Fibroblast of skin of back (primary cell): ENCODE measurements around the gene NCK2.

ENCODE experiments used
- DNase-seq: peaks from one replicate; pipeline ENCODE4 v3.0.0-alpha.2; 2013

NCK2 gene

DNA sequence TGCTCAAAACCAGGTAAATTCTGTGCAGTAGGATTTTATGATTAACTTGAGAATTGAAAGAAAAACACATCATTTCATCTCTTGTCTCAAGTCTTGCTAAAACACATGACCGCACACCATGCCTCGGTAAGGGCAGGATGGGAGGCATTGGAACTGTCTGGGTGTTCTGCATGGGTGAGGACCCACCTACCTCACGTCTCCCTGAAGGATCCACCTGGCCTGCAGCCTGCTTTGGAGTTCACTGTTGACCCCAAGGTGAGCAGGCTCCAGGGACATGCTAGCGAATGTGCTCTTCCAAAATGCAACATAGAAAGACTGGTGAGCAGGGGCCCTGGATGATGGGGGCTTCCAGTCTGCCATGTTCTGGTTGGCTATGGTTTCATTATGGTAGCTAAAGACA is 131.5 kb downstream of the NCK2 start:
- no peak for DNase-seq

DNA sequence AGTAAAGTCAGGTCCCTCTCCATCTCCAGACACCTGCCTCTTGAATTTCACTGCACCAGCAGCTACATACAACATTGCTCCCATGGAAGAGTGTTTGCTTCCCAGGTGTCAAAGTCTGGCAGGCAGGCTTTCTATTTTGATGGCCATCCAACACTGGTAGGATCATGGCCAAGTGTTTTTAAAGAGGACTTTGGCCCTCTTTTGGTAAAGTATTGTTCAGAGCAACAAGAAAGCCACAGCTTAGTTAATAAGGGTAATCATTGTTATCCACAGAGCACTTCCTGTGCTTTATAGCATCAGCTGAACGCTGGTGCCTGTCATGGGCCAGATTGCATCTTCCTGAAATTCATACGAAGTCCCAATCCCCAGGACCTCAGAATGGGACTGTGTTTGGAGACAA is 133.2 kb downstream of the NCK2 start:
- DNase-seq, result no peak

DNA sequence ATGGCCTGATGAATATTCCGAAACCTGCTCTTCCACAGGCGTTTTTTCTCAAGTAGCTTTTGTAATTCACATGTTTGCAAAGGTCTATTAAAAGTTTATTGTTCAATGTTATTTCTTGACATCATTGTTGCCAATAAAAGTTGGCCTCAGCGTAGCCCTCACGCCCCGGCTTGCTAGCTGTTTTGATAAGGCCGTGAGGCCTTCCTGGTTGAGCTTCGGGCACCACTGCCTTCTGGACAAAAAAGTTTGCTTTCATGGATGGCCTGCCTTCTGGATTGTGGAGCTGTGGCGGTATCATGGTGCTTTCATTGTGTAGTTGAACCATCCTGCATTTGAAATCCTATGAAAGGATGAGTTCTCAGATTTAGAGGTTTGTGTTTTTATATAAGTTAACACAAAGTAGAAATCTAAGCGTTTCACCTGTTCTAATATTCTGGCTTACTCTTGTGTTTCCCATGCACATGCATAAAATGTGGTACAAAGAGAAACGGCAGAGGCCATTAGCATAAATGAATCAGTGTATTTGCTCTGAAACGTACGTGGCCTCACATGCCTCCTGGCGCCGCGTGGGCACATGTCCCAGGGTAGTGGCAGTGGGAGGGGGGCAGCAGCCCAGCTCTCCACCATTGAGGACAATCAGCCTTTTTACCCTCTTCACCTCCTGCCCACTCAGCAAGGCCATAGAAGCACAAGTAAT is 134.5 kb downstream of the NCK2 start:
- DNase-seq, result no peak

DNA sequence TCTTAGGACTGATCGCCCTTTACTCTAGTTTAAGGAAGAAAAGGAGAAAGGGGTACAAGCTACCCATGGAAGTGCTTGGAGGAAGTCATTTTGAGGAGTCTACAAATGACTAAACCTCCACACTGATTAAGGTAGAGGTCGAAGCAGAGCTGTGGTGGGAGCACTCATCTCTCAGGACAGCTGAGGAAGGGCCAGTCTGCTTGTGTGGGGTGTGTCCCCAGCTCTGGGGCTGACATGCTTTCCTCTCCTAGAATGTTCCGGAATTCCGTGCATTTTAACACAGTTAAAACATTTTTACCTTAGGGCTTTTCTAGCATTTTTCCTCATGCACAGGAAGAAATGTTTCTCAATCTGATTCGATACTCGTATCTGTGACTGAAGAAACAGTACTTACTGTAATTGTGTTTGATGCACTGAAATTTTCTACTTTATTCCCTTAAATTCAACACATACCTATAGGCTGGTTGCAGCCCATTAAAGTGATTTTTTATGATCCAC is 135.1 kb downstream of the NCK2 start:
- no peak for DNase-seq

DNA sequence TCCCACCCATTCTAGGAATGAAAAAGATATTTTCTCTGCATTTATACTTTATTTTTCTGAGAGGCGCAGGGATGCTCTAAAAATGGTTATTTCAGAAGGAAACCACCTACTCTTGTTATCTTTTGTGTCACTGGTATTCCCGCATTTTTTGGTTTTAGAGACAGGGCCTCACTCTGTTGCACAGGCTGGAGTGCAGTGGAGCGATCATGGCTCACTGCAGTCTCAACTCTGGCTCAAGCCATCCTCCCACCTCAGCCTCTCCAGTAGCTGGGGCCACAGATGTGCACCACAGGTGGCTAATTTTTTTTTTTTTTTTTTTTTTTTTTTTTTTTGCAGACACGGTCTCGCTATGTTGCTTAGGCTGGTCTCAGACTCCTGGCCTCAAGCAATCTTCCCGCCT is 135.9 kb downstream of the NCK2 start:
- no peak for DNase-seq

DNA sequence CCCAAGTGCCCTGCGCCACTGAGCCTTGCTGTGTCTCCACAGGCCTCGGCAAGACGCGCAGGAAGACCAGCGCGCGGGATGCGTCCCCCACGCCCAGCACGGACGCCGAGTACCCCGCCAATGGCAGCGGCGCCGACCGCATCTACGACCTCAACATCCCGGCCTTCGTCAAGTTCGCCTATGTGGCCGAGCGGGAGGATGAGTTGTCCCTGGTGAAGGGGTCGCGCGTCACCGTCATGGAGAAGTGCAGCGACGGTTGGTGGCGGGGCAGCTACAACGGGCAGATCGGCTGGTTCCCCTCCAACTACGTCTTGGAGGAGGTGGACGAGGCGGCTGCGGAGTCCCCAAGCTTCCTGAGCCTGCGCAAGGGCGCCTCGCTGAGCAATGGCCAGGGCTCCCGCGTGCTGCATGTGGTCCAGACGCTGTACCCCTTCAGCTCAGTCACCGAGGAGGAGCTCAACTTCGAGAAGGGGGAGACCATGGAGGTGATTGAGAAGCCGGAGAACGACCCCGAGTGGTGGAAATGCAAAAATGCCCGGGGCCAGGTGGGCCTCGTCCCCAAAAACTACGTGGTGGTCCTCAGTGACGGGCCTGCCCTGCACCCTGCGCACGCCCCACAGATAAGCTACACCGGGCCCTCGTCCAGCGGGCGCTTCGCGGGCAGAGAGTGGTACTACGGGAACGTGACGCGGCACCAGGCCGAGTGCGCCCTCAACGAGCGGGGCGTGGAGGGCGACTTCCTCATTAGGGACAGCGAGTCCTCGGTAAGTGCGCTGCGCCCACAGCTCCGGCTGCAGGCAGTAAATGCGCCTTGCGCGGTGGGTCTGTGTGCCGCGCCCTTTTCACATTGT is 136.8 kb downstream of the NCK2 start:
- DNase-seq, result no peak

DNA sequence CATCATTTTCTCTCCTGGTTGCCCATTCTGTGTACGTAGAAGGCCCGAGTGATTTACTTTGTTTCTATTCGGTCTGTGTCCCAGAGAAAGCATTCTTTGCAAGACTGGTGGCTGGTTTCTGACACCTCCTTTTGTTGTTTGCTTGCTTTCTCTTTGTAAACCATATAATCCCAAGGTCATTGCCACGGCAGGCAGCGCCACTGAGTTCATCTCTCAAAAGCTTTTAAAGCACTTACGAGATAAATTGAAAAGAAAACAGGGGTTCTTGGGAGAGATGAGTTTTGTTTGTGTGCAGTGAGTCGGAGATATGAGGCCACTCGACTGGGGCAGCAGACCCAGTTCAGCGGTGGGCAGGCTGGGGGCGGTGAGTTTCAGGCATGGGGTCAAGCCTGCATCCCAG is 137.6 kb downstream of the NCK2 start:
- no peak for DNase-seq

DNA sequence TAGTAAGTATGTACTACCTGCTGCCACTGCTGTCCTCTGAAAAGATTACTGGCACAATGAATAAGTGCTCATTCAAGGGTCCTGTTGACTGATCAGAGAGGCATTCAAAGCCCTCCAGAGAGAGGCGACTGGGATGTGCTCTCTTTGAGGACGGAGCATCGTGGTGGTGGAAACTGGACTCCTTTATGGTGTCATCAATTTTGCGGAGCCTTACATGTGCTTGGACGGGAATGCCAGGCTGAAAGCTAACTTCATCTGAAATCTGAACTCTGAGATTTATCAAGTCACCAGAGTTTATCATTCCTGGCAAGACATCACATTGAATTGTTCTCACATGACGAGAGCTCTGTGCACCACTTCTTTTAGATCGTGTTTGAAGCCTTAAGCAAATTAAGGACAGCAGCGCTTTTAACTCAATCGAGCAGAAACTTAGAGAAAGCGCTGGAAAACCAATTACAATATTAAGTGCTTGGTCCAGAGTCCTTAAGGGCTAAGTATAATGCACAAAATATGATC is 138.3 kb downstream of the NCK2 start:
- no peak for DNase-seq

DNA sequence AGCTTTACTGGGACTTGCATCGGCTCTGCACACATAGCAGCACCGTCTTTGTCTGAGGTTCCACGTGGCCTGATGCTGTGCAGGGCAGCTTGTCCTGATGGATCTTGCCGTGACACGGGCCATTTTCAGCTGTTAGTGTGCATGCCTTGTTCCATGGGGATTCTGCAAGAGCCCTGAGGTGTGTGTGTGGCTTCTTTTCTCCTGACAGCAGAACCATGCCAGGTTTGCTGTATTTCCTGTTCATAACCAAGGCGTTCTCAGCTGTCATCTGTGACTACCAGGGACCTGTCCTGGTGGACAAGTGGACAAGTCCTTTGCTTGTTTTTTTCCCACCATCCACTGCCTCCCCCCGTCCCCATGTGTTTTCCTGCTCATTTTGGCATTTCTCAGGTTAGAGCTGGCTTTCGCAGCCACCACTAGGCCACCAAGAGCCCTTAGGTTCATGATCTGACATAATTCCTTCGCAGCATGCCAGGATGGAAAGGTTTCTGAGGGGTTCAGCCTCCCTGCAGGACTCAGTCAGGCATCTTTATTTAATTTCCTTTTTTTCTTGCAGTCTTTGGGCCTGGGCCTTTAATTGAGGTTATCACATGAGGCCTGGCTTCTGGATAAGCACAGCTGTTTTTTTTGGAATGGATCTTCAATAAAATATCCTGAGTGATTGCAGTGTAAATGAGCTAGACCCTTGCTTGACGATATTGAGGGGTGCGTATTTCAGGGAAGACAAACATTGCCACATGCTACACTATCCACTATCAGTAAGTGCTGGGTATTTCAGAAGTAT is 139.4 kb downstream of the NCK2 start:
- no peak for DNase-seq

DNA sequence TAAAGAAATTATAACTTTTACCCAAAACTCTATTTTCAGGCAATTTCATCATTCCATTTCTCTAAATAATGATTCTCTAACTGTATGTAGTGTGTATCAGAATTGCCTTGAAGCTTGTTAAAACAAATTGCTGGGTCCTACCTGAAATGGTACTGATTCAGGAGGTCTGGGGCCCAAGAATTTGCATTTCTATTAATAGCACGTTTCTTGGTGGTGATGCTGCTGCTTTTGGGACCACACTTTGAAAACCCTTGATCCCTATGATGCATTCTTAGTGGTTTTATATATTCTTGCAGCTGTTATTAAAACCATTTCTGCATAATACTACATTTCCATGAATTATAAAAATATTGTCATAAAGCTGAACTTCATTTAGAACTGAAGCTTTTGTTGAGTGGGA is 140.7 kb downstream of the NCK2 start:
- DNase-seq, result no peak

DNA sequence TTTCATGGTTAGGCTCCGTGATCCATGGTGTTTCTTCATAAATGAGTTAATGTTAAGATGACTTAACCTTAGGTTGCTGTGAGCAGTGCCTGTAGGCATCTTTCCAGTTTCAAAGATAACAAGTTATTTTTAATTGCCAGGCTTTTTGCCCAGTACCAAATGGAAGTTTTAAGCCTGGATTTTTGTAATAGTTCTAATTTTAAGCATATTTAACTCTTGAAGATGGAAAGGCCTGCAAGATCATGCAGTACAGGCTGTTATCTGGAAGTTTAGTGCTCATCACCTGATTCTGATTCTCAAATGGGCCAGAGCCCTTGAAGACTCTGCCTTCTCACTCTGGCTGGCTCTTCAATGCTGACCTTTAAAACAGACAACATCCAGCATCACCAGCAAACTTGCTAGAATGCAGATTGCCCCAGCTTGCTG is 141.3 kb downstream of the NCK2 start:
- peak; percentile 63 for DNase-seq

DNA sequence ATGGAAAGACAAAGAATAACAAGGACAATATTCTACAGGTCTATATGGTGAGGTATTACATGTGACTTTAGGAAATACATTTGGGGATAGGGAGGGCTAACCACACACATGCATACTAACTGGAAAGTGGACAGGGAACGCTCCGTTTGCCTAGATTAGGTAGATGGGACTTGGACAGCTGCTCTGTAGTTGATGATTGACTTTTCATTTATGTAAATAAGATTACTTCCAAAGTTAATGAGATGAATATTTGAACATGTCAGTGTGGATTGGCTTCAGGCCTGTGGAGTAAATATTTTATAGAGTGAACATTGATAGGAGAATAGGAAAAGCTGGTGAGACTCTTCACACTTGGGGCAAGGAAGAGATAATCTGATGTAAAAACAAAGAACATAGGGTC is 142.0 kb downstream of the NCK2 start:
- no peak for DNase-seq

DNA sequence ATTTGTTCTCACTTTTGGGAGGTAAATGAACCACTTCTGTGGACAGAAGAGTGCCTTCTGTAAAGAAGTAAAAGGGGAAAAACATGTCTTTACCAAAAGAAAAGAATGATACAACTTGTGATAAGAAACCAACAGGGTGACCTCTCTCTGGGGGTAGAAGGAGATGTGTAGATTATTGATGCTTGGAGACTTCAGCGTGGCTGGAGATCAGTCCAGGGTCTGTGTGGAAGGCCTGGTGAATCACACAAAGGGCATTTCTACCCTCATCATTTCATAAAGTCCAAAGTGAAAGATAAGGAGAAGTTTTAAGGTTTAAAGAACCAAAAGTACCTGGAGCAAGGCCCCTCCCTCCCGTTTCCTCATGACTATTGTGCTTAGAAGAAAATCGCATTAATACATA is 142.5 kb downstream of the NCK2 start:
- no peak for DNase-seq

DNA sequence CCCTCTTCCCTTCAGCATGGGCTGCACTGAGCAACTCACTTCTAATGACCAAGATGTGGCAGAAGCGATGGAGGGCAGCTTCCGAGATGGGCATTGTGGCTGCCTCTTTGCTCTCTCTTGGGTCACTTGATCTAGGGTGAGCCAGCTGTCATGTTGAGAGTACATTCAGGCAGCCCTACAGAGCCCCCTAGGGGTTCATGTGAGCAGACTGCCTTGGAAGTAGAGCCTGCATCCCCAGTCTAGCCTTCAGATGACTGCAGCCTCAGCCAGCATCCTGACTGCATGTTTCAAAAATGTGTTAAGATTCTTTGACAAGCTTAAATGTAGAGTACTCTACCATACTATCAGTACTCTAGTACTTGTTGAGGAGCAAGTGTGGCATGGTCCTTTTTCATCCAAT is 143.9 kb downstream of the NCK2 start:
- peak; percentile 11 for DNase-seq

DNA sequence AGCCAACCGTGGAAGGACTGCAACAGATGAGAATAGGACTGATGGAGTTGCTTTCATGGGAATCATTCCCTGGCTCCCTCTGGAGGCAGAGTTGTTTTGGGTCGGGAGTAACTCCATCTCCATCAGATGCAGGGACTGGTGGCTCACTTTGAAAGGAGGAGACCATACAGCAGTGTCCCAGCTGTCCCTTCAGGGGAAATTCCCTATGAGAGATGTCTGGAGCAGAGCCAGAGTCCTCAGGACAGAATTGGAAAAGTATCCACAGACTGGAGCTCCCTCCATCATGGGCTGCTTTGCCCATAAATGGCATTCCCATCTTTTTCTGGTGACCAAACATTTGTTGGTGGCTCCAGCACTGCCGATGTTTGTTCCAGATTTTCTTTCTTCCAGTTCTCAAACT is 144.3 kb downstream of the NCK2 start:
- DNase-seq, result peak; percentile 16

DNA sequence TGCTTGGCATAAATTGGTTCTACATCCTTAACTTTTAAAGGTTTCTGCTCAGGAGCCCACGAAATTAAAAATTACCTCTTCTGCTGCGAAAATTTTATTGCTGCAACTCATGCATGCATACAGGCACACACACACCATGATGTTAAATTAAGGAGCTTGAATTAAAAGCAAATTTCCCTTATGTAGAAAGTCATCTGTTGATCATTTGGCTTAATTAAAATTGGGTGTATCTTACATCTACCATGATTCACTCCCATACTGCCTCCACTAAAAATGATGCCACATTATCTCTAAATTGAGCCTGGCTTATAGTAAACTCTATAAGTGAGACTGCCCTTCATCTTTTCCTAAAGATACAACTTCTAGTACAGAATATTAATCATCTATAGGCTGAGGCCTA is 145.4 kb downstream of the NCK2 start:
- DNase-seq, result no peak

DNA sequence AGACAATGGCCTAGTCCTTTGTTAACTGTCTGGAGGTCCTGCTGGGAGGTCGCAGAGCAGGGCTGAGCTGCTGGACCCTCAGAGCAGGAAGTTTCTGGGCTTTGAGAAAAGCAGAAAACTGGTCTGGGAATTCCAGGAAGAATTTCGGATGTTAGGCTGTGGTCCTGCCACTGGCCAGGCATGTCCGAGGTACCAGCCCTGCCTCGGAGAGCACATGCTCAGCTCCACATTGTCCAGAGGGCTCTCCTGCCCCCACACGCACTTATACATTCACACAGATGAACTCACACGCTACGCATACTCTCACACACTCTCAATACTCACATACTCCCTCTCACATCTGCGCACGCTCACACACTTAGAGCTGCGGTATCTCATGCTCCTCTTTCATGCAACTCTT is 146.1 kb downstream of the NCK2 start:
- no peak for DNase-seq

DNA sequence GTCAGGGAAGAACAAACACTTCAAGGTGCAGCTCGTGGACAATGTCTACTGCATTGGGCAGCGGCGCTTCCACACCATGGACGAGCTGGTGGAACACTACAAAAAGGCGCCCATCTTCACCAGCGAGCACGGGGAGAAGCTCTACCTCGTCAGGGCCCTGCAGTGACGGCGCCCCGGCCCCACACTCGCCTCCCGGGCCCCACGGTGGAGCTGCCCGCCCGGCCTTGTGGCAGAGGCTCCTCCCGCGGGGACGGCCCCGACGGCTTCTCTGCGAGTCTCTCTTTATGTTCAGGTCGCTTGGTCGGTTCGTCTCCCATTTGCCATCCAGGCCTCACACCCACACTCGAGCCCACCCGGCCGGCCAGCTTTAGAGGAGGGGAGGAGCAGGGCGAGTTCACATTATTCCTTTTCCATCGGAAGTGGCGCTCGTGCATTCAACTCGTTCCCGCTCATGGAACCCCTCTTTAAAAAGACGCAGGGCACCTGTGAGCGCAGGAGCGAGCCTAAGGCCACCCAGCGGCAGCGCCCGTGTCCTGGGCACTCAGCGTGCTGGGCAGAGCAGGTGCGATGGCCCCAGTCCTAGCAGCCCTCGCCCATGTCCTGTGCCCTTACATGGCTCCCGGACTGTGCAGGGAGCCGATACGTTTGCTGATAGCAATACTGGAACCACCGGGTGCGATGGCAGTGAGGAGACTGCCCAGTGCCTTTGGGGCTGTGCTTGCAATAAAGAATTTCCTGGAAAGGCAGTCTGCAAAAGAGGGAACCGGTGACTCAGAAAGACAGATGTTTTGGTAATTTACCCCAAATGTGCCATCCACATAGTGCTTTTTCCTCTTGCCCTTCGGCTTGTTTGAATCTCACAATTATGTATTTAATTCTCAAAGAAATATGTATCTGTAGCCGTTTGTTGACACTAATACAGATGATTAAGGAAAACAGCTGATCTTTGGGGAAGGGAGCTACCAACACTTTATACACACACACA is 148.6 kb downstream of the NCK2 start:
- peak; percentile 16 for DNase-seq

DNA sequence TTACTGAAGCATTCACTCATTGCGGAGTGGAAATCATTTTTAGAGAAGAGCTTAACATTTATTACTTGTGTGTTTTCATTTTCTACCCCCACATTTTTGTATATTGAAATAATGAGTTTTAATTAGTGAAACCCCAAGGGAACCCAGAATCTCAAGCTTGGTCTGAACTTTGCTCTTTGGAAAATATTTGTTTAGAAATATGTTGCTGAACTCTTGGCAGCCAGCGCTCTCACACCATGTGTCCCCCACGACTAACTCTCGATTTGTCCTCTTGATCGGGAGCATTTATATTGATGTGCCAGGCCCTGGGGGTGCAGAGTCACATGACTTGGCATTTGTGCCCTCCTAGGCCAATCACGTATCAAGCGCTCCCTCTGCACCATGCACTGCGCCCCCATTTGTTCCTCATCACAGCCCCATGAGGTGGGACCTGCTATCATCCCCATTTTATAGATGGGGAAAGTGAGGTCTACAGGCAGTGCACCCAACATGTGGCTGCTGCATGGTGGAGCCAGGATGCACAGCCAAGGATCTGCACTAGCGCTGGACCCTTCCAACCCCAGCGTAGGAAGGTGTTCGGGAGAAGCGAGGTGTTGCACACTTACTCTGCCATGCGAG is 149.7 kb downstream of the NCK2 start:
- no peak for DNase-seq

DNA sequence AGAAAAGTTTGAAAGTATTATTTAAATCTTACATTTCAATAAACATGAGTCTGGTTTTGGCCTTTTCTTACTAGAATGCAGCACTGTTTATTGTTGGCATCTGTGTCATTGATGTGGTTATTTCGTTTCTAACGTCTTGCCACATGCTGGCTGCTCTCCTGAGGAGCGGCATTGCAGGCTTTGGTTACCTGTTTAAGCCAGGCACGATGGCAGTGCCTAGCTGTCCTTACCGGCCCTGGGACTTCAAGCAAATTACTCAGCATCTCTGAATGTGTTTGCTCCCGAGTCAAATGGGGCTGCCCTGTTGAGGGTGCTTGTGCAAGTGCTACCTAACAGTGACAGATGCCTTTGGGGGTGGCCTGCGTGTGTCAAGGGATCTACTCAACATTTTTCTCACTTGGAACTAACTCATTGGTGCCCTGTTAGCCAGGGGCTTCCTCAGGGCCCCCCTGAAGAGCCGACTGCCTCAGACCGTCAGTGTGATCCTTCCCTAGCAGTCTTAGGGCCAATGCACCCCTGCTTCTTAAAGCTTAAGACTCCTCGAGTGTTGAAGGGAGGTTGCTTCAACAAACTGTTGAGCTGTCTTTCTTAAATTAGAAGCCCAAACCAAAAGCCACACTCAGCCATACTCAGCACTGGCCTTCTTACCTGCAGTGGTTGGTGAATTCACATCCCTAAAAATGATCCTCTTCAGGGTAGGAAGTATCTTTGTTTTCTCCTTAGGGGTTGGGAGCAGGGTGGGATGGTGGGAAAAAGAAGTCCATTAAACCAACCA is 151.5 kb downstream of the NCK2 start:
- no peak for DNase-seq
